SU-DHL-6 (cell line): ENCODE data around the gene SBK3.

Experiments
- EZH2phosphoT487 ChIP-seq: fragments of 200-600 bp; sonication (generic), shearing (Covaris generic); conservative IDR thresholded peaks from 2 replicates; pipeline ENCODE4 v1.6.1; 2018; ENCODE audit warnings: mild to moderate bottlenecking, antibody characterized with exemption, low read length, moderate library complexity, mixed read lengths
- TF ChIP-seq, protein P1 (sequence below): fragments of 200-600 bp; sonication (generic); IDR thresholded peaks from one replicate; pipeline ENCODE4 v1.5.1; 2017; ENCODE audit warnings: antibody characterized with exemption, mild to moderate bottlenecking, low read length, moderate library complexity; ENCODE audit not compliant: insufficient read depth, poor library complexity, severe bottlenecking

DNA sequence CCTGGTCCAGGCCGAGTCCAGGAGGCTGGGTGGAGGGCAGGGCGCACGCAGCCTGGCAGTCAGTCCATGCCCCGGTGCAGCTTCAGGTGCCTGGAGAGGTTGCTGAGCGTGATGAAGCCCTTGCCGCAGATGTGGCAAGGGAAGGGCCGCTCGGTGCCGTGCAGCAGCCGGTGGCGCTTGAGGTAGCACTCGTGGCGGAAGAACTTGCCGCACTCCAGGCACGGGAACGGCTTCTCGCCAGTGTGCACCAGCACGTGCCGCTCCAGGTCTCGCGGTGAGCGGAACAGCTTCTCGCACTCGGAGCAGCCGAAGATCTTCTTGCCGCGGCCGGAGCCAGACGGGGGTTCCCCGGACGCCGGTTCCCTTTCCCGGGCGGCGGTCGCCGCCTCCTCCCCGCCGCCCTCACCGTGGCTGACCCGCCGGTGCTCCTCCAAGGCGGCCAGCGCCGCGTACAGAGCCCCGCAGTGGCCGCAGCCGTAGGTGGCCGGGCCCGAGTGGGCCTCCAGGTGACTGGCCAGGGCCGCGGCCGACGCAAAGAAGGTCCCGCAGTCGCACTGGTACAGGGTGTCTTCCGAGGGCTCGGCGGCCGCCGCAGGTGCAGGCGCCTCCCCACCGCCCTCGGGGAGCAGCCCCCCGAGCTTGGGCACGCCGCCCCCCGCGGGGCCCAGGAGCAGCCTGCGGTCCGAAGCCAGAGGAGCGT, 47.2 kb upstream of the SBK3 start:
- TF ChIP-seq EZH2phosphoT487: no peak
- TF ChIP-seq, protein P1, sequence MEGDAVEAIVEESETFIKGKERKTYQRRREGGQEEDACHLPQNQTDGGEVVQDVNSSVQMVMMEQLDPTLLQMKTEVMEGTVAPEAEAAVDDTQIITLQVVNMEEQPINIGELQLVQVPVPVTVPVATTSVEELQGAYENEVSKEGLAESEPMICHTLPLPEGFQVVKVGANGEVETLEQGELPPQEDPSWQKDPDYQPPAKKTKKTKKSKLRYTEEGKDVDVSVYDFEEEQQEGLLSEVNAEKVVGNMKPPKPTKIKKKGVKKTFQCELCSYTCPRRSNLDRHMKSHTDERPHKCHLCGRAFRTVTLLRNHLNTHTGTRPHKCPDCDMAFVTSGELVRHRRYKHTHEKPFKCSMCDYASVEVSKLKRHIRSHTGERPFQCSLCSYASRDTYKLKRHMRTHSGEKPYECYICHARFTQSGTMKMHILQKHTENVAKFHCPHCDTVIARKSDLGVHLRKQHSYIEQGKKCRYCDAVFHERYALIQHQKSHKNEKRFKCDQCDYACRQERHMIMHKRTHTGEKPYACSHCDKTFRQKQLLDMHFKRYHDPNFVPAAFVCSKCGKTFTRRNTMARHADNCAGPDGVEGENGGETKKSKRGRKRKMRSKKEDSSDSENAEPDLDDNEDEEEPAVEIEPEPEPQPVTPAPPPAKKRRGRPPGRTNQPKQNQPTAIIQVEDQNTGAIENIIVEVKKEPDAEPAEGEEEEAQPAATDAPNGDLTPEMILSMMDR: no peak
